NCI-H345 (cell line): Measurements from ENCODE around the gene CDK12.
A peak's percentile ranks its signal among the peaks of the same experiment; 100 is the strongest.

ENCODE experiments used
- DNase-seq: peaks from one replicate; lab custom pipeline; 2025; lab: John Stamatoyannopoulos, UW

Gene CDK12

DNA sequence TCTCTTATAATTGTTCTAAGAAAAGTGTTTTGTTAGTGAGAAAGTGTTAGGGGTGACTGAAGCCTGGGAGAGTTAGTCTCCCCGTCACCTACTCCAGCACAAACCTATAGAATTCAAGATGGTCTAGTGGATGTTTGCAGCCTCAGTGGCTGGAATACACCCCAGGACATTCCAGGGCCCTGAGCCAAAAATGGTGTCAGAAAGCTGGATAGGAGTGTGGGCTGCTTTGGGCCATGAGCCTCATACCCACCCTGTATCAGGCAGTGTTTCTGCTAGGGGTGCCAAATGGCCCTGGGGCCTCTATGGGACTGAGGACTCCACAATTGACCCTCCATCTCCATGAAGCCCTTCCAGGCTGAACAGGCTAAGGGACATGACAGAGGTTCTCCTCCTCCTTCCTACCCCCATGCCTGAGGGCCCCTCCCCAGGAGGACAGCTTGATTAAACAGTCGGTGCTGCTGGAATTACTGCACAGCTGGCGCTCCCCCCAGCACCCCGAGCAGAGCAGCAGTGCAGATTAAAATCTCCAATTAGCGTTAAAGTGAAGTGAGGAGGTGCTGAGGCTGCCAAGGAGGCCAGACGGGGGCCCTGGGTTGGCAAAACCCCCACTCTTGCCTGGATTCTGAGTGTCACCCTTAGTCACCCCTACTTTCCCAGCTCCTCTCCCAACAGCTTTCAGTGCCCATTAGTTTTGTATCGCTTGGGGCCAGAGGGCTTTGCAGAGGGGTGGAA lies 87.4 kb downstream of the CDK12 start:
- no peak for DNase-seq

DNA sequence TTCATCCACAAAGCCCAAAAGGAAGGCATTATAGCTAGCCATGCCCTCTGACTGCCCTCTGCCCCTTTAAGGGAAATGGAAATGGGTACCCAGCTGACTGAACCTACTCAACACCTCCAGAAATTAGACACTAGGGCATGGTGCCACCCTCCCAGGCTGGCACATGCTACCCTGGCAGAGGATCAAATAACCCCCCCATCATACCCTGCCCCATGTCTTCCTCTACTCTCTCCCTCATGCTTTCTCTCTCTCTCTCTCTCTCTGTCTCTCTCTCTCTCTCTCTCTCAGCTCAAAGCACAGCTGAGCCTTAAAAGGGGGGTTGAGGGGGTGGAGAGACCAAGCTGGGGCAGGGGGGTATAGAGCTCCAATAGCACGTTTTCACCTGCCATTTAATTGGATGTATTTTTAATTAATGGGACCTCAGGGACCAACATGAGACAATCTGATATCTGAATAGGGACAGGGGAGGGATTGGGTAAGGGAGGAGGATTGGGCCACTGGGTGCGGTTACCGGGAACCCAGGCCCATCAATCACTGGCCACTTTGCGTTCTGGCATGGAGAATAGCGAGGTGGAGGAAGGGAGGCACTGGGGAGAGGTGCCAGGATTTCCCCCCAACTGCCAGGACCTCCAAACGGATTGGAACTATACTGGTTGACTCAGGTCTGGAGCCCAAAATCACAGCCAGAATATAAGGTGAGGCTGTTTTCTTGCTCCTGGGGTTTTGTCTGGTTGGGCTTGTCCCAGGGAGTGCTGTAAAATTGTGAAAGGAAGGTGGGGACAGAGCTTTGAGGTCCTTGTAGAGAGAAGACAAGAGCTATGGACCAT lies 88.7 kb downstream of the CDK12 start:
- DNase-seq = no peak

- DNase-seq = no peak
Observed at GRCh38 chr17:39551879-39552278, 90.6 kb downstream of the CDK12 start.

- no peak for DNase-seq
Observed at GRCh38 chr17:39553341-39553945, 92.2 kb downstream of the CDK12 start.

GRCh38 chr17:39555368-39555767 lies 94.1 kb downstream of the CDK12 start:
- no peak for DNase-seq

DNA sequence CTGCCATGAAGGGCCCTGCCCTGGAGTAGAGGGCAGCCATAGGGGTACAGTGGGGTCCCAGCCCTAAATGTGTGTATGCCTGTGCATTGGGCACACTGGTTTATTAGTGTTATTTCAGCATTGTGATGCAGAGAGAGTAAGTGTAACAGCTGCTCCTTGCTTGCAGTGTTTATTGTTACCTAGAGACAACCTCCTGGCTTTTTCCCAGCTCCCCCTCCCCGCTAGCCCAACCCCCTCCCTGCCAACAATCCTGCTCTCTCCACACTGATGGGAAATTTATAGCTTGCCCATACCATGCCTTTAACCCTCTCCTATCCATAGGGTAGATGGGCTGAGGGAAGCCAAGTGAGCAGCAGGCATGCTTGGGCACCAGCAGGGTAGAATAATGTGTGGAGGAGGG lies 95.1 kb downstream of the CDK12 start:
- no peak for DNase-seq

DNA sequence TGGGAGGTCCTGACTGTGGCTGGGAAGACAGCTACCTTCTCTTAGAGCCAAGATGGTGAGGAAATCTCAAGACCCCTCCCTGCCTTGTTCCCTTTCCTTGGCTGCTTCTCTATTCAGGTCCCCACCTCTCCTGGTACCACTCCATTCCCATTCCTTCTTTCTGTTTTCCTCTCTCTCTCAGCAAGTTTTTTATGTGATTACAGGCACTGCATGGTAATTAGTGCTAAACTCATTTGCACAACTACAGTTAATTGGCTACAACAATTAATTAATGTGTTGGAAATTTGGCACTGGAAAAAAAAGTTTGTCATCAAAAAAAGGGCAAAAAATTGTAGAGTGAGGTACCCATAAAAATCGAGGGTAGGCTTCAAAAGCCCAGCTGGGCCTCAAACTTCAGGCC lies 101.1 kb downstream of the CDK12 start:
- DNase-seq = no peak

GRCh38 chr17:39562976-39563375 lies 101.7 kb downstream of the CDK12 start:
- no peak for DNase-seq

DNA sequence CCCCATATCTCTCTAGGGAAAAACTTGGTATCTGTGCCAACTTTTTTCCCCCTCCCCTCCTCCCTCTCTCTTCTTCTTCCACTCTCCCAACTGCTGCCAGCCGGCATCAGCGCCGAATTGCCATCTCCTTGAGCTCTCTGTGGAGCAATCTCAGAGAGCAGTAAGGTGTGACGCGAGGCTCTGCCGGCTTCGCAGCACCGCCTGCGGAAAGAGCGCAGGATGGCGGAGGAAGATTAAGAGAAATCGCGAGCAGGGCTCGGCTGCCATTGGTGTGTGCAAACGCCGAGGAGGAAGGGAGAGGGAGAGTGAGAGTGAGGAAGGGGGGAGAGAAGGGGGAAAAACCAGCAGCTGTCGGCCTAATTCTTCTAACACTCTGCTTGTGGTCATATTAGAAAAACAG lies 102.2 kb downstream of the CDK12 start:
- DNase-seq = no peak

GRCh38 chr17:39564211-39564848 lies 103.0 kb downstream of the CDK12 start:
- DNase-seq = no peak

GRCh38 chr17:39566094-39566850 lies 105.0 kb downstream of the CDK12 start:
- DNase-seq = no peak

GRCh38 chr17:39568702-39569101 lies 107.4 kb downstream of the CDK12 start:
- no peak for DNase-seq

DNA sequence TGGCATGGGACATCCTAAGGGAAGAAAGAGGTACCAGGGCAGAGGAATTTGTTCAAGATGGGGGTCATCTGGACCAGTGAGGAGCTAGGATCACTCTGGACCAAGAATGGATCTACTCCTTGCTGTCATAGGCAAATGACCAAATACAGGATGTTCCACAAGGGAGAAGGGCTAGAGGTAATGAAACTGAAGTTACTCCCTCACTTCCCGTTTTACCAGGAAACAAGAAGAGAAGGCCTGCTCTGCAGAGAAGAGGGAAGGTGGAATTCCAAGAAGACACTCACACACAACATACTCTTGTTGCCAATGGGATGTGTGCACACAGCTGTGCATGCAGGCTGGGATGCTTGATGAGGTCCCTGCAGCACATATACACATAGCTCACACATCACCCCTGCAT lies 107.8 kb downstream of the CDK12 start:
- DNase-seq = no peak

DNA sequence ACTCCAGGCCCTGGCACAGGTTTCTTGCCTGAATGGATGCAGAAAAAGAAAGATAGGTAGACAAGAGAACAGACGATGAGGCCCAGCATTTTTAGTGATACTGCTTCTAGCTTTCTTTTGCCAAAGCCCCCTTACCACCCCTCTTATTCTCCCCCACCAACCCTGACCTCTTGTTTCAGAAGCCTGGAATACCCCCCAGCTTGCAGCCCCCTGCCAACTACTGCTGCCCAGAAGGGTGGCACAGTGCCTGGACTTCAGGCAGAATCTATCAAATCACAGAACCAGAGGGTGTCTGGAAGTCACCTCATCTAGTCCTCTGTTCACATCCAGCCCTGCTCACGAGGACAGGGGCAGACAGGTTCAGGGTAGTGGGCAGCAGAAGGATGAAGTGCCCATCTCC lies 110.8 kb downstream of the CDK12 start:
- no peak for DNase-seq

DNA sequence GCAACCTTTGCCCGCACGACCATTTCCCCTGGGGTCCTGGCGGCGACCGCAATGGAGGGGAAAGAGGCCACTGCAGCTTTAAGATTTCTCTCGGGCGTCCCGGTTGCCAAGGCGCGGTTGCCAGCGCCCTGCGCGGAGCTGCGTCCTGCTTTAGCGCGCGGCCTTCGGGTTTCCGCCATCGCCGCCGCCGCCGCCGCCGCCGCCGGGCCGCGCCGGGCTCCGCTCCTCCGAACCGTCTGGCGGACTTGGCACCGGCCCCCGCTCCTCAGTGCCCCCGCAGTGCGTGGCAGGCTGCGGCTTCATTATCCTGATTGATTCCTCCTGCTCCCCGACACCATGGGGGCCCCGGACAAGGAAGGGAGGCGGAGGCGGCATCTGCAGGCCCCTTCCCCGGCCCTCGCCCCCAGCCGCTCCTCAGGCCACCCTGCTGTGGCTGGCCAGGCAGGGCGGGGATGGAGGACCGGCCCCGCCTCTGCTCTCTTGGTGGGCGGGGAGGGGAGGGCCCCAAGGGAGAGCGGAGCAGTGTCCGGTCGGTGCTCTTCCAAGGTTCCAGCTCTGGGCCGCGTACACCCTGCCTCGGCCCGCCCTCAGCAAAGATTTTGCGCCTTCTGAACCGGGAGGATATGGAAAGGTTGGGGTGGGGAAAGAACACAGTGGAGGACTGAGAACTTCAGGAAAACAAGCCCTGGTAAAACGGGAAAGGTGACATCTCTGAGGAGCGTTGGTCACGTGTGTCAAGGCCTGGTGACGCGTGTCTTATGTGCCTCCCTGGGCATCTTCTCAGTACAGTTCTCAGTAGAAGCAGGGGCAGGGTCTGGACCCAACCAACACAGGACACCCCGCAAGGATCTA lies 112.4 kb downstream of the CDK12 start:
- peak; percentile 51 for DNase-seq

GRCh38 chr17:39576187-39576586 lies 114.9 kb downstream of the CDK12 start:
- peak; percentile 31 for DNase-seq

DNA sequence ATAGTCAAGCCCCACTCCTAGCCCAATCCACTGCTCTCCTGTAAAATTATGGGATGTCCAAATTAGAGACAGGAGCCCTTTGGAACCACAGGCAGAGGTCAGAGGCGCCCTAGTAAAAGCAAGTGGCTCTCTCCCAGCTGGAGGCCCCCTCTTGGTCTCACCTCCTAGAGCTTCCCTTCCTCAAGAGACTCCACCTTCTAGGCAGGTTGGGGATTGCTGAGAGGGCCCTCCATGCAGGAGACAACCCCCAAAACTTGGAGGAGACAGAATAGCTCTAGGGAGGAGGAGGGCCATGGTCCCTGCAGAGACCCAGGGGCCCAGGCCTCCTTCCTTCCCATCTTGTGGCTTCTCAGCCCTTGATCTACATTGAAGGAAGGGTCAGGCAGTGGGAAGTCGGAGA lies 117.0 kb downstream of the CDK12 start:
- DNase-seq = no peak

GRCh38 chr17:39579318-39580081 lies 118.2 kb downstream of the CDK12 start:
- DNase-seq = no peak

GRCh38 chr17:39580082-39580468 lies 118.8 kb downstream of the CDK12 start:
- DNase-seq = no peak
